Measurements from ENCODE around the gene NPTXR. TPM values are rescaled to one million over a fixed set of nuclear protein-coding genes. Genes with fewer than 3 reads are reported as not detected.

NPTXR gene
- total RNA-seq, 1 donor, result 0.94 TPM

Other genes starting within 250 kb of the NPTXR start
- not detected for gene FAM227A, start 187.6 kb downstream of the NPTXR start, total RNA-seq
- gene CBY1, start 187.4 kb downstream of the NPTXR start, total RNA-seq, result 1.4 TPM
- gene TOMM22, start 162.1 kb downstream of the NPTXR start, total RNA-seq, result 50.8 TPM
- 187 TPM for gene JOSD1, start 143.1 kb downstream of the NPTXR start, total RNA-seq
- gene GTPBP1, start 138.1 kb downstream of the NPTXR start, total RNA-seq, result 116 TPM
- 190 TPM for gene SUN2, start 88.0 kb downstream of the NPTXR start, total RNA-seq
- 3.0 TPM for gene DNAL4, start 49.9 kb downstream of the NPTXR start, total RNA-seq
- gene CBX6, start 28.2 kb upstream of the NPTXR start, total RNA-seq, result 28.7 TPM
- 42.5 TPM for gene APOBEC3A, start 113.6 kb upstream of the NPTXR start, total RNA-seq
- 0.31 TPM for gene APOBEC3B, start 138.3 kb upstream of the NPTXR start, total RNA-seq
- 9.2 TPM for gene APOBEC3C, start 170.2 kb upstream of the NPTXR start, total RNA-seq
- 2.5 TPM for gene APOBEC3D, start 177.1 kb upstream of the NPTXR start, total RNA-seq
- 0.94 TPM for gene APOBEC3F, start 196.8 kb upstream of the NPTXR start, total RNA-seq
- 31.3 TPM for gene APOBEC3G, start 233.2 kb upstream of the NPTXR start, total RNA-seq

All from mononuclear cell (primary cell).